Activated T-cell treated with anti-CD3 and anti-CD28 coated beads, Interleukin-2, amount 50 U/mL, for 24 hours (primary cell): Measurements from ENCODE around the gene FRA10AC1.
"Not testable (repeated sequence)": the region's sequence is repeated elsewhere in the genome, so short reads cannot be mapped to it uniquely, and the experiment has no call there.

ENCODE experiments used
- DNase-seq: peaks from one replicate; pipeline ENCODE4 v3.0.0-alpha.2; 2020
- H3K27ac Mint-ChIP-seq: 2 replicates; pipeline ENCODE4 v1.8.0; 2020; ENCODE audit warnings: mild to moderate bottlenecking, mixed read lengths
- H3K27me3 Mint-ChIP-seq: 2 replicates; pipeline ENCODE4 v1.8.0; 2020; ENCODE audit warnings: mixed read lengths
- H3K36me3 Mint-ChIP-seq: 2 replicates; pipeline ENCODE4 v1.8.0; 2020; ENCODE audit warnings: low read depth, mixed read lengths
- H3K4me1 Mint-ChIP-seq: 2 replicates; pipeline ENCODE4 v1.8.0; 2020; ENCODE audit warnings: low read depth, mixed read lengths
- H3K4me3 Mint-ChIP-seq: 2 replicates; pipeline ENCODE4 v1.8.0; 2020; ENCODE audit warnings: mild to moderate bottlenecking, moderate library complexity, mixed read lengths
- H3K9me3 Mint-ChIP-seq: 2 replicates; pipeline ENCODE4 v1.8.0; 2020; ENCODE audit warnings: mixed read lengths

Gene FRA10AC1

GRCh38 chr10:93715345-93715744 lies 13.0 kb upstream of the FRA10AC1 start:
- H3K4me3 Mint-ChIP-seq = no peak overlapping the region
- H3K4me1 Mint-ChIP-seq = no peaks in the 10 kb centered on the region

GRCh38 chr10:93712593-93712992 lies 10.2 kb upstream of the FRA10AC1 start:
- DNase-seq = no peak
- H3K36me3 Mint-ChIP-seq = no peaks in the 10 kb centered on the region
- H3K4me3 Mint-ChIP-seq = no peak overlapping the region
- H3K27ac Mint-ChIP-seq = no peak overlapping the region
- H3K27me3 Mint-ChIP-seq = peaks cover 8% of the 10 kb centered on the region
- no peaks in the 10 kb centered on the region for H3K9me3 Mint-ChIP-seq
- peaks cover 6% of the 10 kb centered on the region for H3K4me1 Mint-ChIP-seq

More at GRCh38 chr10:93715345-93715744, 13.0 kb upstream of the FRA10AC1 start:
- H3K27me3 Mint-ChIP-seq = peaks cover 26% of the 10 kb centered on the region
- no peak overlapping the region for H3K27ac Mint-ChIP-seq
- H3K9me3 Mint-ChIP-seq = no peaks in the 10 kb centered on the region
- no peak for DNase-seq
- no peaks in the 10 kb centered on the region for H3K36me3 Mint-ChIP-seq

- H3K36me3 Mint-ChIP-seq = no peaks in the 10 kb centered on the region
- DNase-seq = no peak
- H3K4me1 Mint-ChIP-seq = peaks cover 13% of the 10 kb centered on the region
- peaks cover 2% of the 10 kb centered on the region for H3K27me3 Mint-ChIP-seq
- no peaks in the 10 kb centered on the region for H3K9me3 Mint-ChIP-seq
- no peak overlapping the region for H3K4me3 Mint-ChIP-seq
- H3K27ac Mint-ChIP-seq = no peak overlapping the region
Observed at GRCh38 chr10:93711891-93712290, 9.5 kb upstream of the FRA10AC1 start.

GRCh38 chr10:93710333-93710909 lies 8.0 kb upstream of the FRA10AC1 start:
- peaks cover 2% of the 10 kb centered on the region for H3K27me3 Mint-ChIP-seq
- peaks cover 16% of the 10 kb centered on the region for H3K4me1 Mint-ChIP-seq
- no peak overlapping the region for H3K27ac Mint-ChIP-seq
- H3K9me3 Mint-ChIP-seq = no peaks in the 10 kb centered on the region
- H3K4me3 Mint-ChIP-seq = no peak overlapping the region
- no peak for DNase-seq
- H3K36me3 Mint-ChIP-seq = no peaks in the 10 kb centered on the region

GRCh38 chr10:93707623-93708022 lies 5.2 kb upstream of the FRA10AC1 start:
- DNase-seq = no peak
- H3K27ac Mint-ChIP-seq = peak overlapping the region; percentile 63
- H3K4me3 Mint-ChIP-seq = no peak overlapping the region
- H3K4me1 Mint-ChIP-seq = peaks cover 21% of the 10 kb centered on the region
- H3K9me3 Mint-ChIP-seq = no peaks in the 10 kb centered on the region
- H3K36me3 Mint-ChIP-seq = no peaks in the 10 kb centered on the region
- H3K27me3 Mint-ChIP-seq = no peaks in the 10 kb centered on the region

GRCh38 chr10:93704451-93704850 lies 2.1 kb upstream of the FRA10AC1 start:
- Mint-ChIP-seq H3K36me3 (peaks cover 12% of the 10 kb centered on the region), H3K9me3 (no peaks in the 10 kb centered on the region), H3K27ac (no peak overlapping the region), H3K27me3 (no peaks in the 10 kb centered on the region), H3K4me1 (peaks cover 21% of the 10 kb centered on the region), H3K4me3 (no peak overlapping the region)
- DNase-seq = no peak

GRCh38 chr10:93703841-93704240 lies 1.4 kb upstream of the FRA10AC1 start:
- no peaks in the 10 kb centered on the region for H3K9me3 Mint-ChIP-seq
- DNase-seq = no peak
- H3K4me1 Mint-ChIP-seq = peaks cover 26% of the 10 kb centered on the region
- H3K4me3 Mint-ChIP-seq = peak overlapping the region; percentile 69
- peak overlapping the region; percentile 70 for H3K27ac Mint-ChIP-seq
- no peaks in the 10 kb centered on the region for H3K27me3 Mint-ChIP-seq
- H3K36me3 Mint-ChIP-seq = peaks cover 18% of the 10 kb centered on the region

- Mint-ChIP-seq H3K9me3 (no peaks in the 10 kb centered on the region), H3K4me1 (peaks cover 28% of the 10 kb centered on the region), H3K4me3 (no peak overlapping the region), H3K36me3 (peaks cover 26% of the 10 kb centered on the region), H3K27me3 (no peaks in the 10 kb centered on the region), H3K27ac (no peak overlapping the region)
- no peak for DNase-seq
Observed at GRCh38 chr10:93703066-93703465, 674 bp upstream of the FRA10AC1 start.

- Mint-ChIP-seq H3K9me3 (no peaks in the 10 kb centered on the region), H3K36me3 (peaks cover 34% of the 10 kb centered on the region), H3K27me3 (no peaks in the 10 kb centered on the region), H3K4me1 (peaks cover 20% of the 10 kb centered on the region), H3K4me3 (no peak overlapping the region), H3K27ac (no peak overlapping the region)
- no peak for DNase-seq
Observed at GRCh38 chr10:93701866-93702209, 554 bp downstream of the FRA10AC1 start.

GRCh38 chr10:93697207-93697606 lies 5.2 kb downstream of the FRA10AC1 start:
- peaks cover 23% of the 10 kb centered on the region for H3K4me1 Mint-ChIP-seq
- DNase-seq = no peak
- no peak overlapping the region for H3K4me3 Mint-ChIP-seq
- no peak overlapping the region for H3K27ac Mint-ChIP-seq
- H3K27me3 Mint-ChIP-seq = no peaks in the 10 kb centered on the region
- H3K9me3 Mint-ChIP-seq = no peaks in the 10 kb centered on the region
- H3K36me3 Mint-ChIP-seq = peaks cover 71% of the 10 kb centered on the region

GRCh38 chr10:93696582-93696981 lies 5.8 kb downstream of the FRA10AC1 start:
- not testable (repeated sequence) for H3K4me3 Mint-ChIP-seq, DNase-seq, H3K27me3 Mint-ChIP-seq, H3K27ac Mint-ChIP-seq, H3K9me3 Mint-ChIP-seq
- Mint-ChIP-seq H3K4me1 (peaks cover 23% of the 10 kb centered on the region), H3K36me3 (peaks cover 77% of the 10 kb centered on the region)

GRCh38 chr10:93695740-93696139 lies 6.7 kb downstream of the FRA10AC1 start:
- no peaks in the 10 kb centered on the region for H3K9me3 Mint-ChIP-seq
- peaks cover 23% of the 10 kb centered on the region for H3K4me1 Mint-ChIP-seq
- DNase-seq = no peak
- no peak overlapping the region for H3K27ac Mint-ChIP-seq
- H3K4me3 Mint-ChIP-seq = no peak overlapping the region
- H3K36me3 Mint-ChIP-seq = peaks cover 83% of the 10 kb centered on the region
- H3K27me3 Mint-ChIP-seq = no peaks in the 10 kb centered on the region

- no peak overlapping the region for H3K4me3 Mint-ChIP-seq
- H3K36me3 Mint-ChIP-seq = peaks cover 69% of the 10 kb centered on the region
- no peaks in the 10 kb centered on the region for H3K27me3 Mint-ChIP-seq
- no peaks in the 10 kb centered on the region for H3K9me3 Mint-ChIP-seq
- no peak overlapping the region for H3K27ac Mint-ChIP-seq
- DNase-seq = no peak
- peaks cover 2% of the 10 kb centered on the region for H3K4me1 Mint-ChIP-seq
Observed at GRCh38 chr10:93687737-93688136, 14.7 kb downstream of the FRA10AC1 start.

- DNase-seq = no peak
- Mint-ChIP-seq H3K27ac (no peak overlapping the region), H3K36me3 (peaks cover 24% of the 10 kb centered on the region), H3K9me3 (no peaks in the 10 kb centered on the region), H3K4me3 (no peak overlapping the region), H3K4me1 (peaks cover 2% of the 10 kb centered on the region), H3K27me3 (no peaks in the 10 kb centered on the region)
Observed at GRCh38 chr10:93680412-93681047, 21.9 kb downstream of the FRA10AC1 start.

GRCh38 chr10:93678805-93679587 lies 23.4 kb downstream of the FRA10AC1 start:
- H3K4me1 Mint-ChIP-seq = no peaks in the 10 kb centered on the region
- H3K27ac Mint-ChIP-seq = no peak overlapping the region
- H3K27me3 Mint-ChIP-seq = no peaks in the 10 kb centered on the region

More at GRCh38 chr10:93678805-93679587, 23.4 kb downstream of the FRA10AC1 start:
- Mint-ChIP-seq H3K4me3 (no peak overlapping the region), H3K9me3 (no peaks in the 10 kb centered on the region), H3K36me3 (peaks cover 22% of the 10 kb centered on the region)
- DNase-seq = no peak
